ENCODE results near the gene ABCA13.

GRCh38 chr7:48497521-48497920 lies 326.3 kb downstream of the ABCA13 start:
- TF ChIP-seq YY1 (IDR thresholded peaks at IDR 0.05; ENCODE audit: low read depth) (no peak), USF1 (IDR thresholded peaks at IDR 0.05) (no peak), FOXM1 (IDR thresholded peaks at IDR 0.05; ENCODE audit: borderline replicate concordance, low read depth) (no peak), REST (IDR thresholded peaks at IDR 0.05; ENCODE audit: low read depth) (no peak), TAF1 (IDR thresholded peaks at IDR 0.05; ENCODE audit: low read depth) (no peak), MAX (IDR thresholded peaks at IDR 0.05) (no peak), RAD21 (IDR thresholded peaks at IDR 0.05; ENCODE audit: low read depth) (no peak), CEBPB (IDR thresholded peaks at IDR 0.05) (no peak), TEAD4 (IDR thresholded peaks at IDR 0.05) (no peak)

Data from Ishikawa (cell line).